K562 (cell line): ENCODE results near the gene C1QTNF5. TPM values are rescaled to one million over a fixed set of nuclear protein-coding genes. Genes with fewer than 3 reads are reported as not detected.

Source experiments
- MED1 ChIP-seq: sonication (generic); formaldehyde crosslinking; IDR thresholded peaks from 2 replicates; pipeline ENCODE4 v1.8.1; 2023; ENCODE audit warnings: missing genetic modification reagents, borderline replicate concordance
- polyA plus RNA-seq, 8 experiments: library from polyadenylated mRNA; depleted of rRNA in 4 of 8; stranded (reverse) in 5 of 8; unstranded in 3 of 8; fragments of >200 nt; fragmentation: Nextera tagmentation in 2 of 8; fragmentation: Illumina TruSeq in 1 of 8; extraction: Ambion mirVana in 2 of 8; extraction: Trizol in 1 of 8; gene quantifications; 2 replicates each; pipeline versions ENCODE4 v1.2.1 to v1.2.3, GENCODE V29; 2011 to 2014; ENCODE audit warnings: inconsistent platforms in 1 of 8, missing spikeins in 1 of 8
- total RNA-seq, 7 experiments: library from RNA; depleted of rRNA in 6 of 7; stranded (reverse); fragments of >200 nt in 6 of 7; fragmentation: Illumina TruSeq in 2 of 7; extraction: Trizol in 2 of 7; gene quantifications; 2 replicates each; pipeline versions ENCODE4 v1.2.1 to v1.2.3, GENCODE V29; 2011 to 2021; ENCODE audit warnings: low replicate concordance in 1 of 7
- TF ChIP-seq, protein P1 (sequence below): fragments of 450-650 bp; IDR thresholded peaks from 2 replicates; pipeline ENCODE4 v1.6.1; 2016; ENCODE audit warnings: mild to moderate bottlenecking, moderate library complexity
- TF ChIP-seq, protein P2 (sequence below): fragments of 450-650 bp; IDR thresholded peaks from 2 replicates; pipeline ENCODE4 v1.6.1; 2016; ENCODE audit warnings: antibody characterized with exemption

Gene C1QTNF5
- total and polyA plus RNA-seq, 9 of the 15 experiments (the other 6 are each of a cell fraction or from before 2014, with no cell fraction given) = 0.07 to 0.76 (median 0.24) TPM; not detected in 1

DNA sequence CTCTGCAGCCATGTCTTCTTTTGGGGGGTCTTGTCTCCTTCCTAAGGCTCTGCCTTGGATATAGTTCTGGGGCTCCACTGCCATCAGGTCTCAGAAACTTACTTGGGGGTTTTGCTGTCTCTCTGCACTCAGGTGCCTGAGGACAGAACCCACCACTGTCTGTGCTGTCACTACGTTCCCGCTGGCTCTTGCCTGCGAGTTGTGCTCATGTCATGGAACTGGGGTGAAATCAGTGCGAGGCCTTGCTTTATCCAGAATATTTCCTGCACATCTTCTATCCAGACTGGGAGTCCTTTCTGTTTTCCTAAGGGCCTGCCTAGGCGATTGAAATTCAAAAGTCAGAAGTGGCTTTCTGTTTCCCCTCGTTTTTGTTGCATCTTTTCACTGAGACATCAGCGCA, 47.4 kb upstream of the C1QTNF5 start (continued):
- no peak for TF ChIP-seq MED1 (CRISPR knock-in tag)
- TF ChIP-seq, protein P1, sequence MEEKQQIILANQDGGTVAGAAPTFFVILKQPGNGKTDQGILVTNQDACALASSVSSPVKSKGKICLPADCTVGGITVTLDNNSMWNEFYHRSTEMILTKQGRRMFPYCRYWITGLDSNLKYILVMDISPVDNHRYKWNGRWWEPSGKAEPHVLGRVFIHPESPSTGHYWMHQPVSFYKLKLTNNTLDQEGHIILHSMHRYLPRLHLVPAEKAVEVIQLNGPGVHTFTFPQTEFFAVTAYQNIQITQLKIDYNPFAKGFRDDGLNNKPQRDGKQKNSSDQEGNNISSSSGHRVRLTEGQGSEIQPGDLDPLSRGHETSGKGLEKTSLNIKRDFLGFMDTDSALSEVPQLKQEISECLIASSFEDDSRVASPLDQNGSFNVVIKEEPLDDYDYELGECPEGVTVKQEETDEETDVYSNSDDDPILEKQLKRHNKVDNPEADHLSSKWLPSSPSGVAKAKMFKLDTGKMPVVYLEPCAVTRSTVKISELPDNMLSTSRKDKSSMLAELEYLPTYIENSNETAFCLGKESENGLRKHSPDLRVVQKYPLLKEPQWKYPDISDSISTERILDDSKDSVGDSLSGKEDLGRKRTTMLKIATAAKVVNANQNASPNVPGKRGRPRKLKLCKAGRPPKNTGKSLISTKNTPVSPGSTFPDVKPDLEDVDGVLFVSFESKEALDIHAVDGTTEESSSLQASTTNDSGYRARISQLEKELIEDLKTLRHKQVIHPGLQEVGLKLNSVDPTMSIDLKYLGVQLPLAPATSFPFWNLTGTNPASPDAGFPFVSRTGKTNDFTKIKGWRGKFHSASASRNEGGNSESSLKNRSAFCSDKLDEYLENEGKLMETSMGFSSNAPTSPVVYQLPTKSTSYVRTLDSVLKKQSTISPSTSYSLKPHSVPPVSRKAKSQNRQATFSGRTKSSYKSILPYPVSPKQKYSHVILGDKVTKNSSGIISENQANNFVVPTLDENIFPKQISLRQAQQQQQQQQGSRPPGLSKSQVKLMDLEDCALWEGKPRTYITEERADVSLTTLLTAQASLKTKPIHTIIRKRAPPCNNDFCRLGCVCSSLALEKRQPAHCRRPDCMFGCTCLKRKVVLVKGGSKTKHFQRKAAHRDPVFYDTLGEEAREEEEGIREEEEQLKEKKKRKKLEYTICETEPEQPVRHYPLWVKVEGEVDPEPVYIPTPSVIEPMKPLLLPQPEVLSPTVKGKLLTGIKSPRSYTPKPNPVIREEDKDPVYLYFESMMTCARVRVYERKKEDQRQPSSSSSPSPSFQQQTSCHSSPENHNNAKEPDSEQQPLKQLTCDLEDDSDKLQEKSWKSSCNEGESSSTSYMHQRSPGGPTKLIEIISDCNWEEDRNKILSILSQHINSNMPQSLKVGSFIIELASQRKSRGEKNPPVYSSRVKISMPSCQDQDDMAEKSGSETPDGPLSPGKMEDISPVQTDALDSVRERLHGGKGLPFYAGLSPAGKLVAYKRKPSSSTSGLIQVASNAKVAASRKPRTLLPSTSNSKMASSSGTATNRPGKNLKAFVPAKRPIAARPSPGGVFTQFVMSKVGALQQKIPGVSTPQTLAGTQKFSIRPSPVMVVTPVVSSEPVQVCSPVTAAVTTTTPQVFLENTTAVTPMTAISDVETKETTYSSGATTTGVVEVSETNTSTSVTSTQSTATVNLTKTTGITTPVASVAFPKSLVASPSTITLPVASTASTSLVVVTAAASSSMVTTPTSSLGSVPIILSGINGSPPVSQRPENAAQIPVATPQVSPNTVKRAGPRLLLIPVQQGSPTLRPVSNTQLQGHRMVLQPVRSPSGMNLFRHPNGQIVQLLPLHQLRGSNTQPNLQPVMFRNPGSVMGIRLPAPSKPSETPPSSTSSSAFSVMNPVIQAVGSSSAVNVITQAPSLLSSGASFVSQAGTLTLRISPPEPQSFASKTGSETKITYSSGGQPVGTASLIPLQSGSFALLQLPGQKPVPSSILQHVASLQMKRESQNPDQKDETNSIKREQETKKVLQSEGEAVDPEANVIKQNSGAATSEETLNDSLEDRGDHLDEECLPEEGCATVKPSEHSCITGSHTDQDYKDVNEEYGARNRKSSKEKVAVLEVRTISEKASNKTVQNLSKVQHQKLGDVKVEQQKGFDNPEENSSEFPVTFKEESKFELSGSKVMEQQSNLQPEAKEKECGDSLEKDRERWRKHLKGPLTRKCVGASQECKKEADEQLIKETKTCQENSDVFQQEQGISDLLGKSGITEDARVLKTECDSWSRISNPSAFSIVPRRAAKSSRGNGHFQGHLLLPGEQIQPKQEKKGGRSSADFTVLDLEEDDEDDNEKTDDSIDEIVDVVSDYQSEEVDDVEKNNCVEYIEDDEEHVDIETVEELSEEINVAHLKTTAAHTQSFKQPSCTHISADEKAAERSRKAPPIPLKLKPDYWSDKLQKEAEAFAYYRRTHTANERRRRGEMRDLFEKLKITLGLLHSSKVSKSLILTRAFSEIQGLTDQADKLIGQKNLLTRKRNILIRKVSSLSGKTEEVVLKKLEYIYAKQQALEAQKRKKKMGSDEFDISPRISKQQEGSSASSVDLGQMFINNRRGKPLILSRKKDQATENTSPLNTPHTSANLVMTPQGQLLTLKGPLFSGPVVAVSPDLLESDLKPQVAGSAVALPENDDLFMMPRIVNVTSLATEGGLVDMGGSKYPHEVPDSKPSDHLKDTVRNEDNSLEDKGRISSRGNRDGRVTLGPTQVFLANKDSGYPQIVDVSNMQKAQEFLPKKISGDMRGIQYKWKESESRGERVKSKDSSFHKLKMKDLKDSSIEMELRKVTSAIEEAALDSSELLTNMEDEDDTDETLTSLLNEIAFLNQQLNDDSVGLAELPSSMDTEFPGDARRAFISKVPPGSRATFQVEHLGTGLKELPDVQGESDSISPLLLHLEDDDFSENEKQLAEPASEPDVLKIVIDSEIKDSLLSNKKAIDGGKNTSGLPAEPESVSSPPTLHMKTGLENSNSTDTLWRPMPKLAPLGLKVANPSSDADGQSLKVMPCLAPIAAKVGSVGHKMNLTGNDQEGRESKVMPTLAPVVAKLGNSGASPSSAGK = no peak
- TF ChIP-seq, protein P2, sequence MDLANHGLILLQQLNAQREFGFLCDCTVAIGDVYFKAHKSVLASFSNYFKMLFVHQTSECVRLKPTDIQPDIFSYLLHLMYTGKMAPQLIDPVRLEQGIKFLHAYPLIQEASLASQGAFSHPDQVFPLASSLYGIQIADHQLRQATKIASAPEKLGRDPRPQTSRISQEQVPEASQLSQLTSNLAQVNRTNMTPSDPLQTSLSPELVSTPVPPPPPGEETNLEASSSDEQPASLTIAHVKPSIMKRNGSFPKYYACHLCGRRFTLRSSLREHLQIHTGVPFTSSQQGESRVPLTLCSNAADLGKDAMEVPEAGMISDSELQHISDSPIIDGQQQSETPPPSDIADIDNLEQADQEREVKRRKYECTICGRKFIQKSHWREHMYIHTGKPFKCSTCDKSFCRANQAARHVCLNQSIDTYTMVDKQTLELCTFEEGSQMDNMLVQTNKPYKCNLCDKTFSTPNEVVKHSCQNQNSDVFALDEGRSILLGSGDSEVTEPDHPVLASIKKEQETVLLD = no peak
